Keratinocyte (primary cell): ENCODE results near the gene TTC28. TPM values are rescaled to one million over a fixed set of nuclear protein-coding genes. Genes with fewer than 3 reads are reported as not detected.

Experiments
- DNase-seq: peaks from one replicate; pipeline ENCODE4 v3.0.0-alpha.2; 2011; ENCODE audit warnings: low read depth, missing footprints, low spot score
- FAIRE-seq: peaks from 2 replicates; lab custom pipeline; 2011; peaks lifted over from hg19 to GRCh38; lab: Jason Lieb, UNC
- H2AFZ ChIP-seq: 2 replicates; pipeline ENCODE4 v1.6.0; 2012; ENCODE audit warnings: low read length, control low read depth, inconsistent platforms; ENCODE audit not compliant: control insufficient read depth
- H3K27ac ChIP-seq: 2 replicates; pipeline ENCODE4 v1.5.1; 2011; ENCODE audit warnings: low read length; ENCODE audit not compliant: control insufficient read depth, insufficient read depth
- H3K27me3 ChIP-seq: 3 replicates; pipeline ENCODE4 v1.6.0; 2011; ENCODE audit warnings: low read length; ENCODE audit not compliant: control insufficient read depth, insufficient read depth; ENCODE audit errors: extremely low read depth
- H3K36me3 ChIP-seq, 2 experiments: 2 replicates in 1 of 2; 3 replicates in 1 of 2; pipeline ENCODE4 v1.5.1; 2011; ENCODE audit warnings: low read length in 2 of 2, mild to moderate bottlenecking in 1 of 2; ENCODE audit not compliant: control insufficient read depth in 2 of 2, insufficient read depth in 2 of 2; ENCODE audit errors: extremely low read depth in 1 of 2
- H3K4me1 ChIP-seq: 3 replicates; pipeline ENCODE4 v1.5.1; 2011; ENCODE audit warnings: low read length; ENCODE audit not compliant: control insufficient read depth, insufficient read depth; ENCODE audit errors: extremely low read depth
- H3K4me2 ChIP-seq: 3 replicates; pipeline ENCODE4 v1.6.0; 2011; ENCODE audit warnings: low read depth, low read length; ENCODE audit not compliant: control insufficient read depth, insufficient read depth; ENCODE audit errors: extremely low read depth
- H3K4me3 ChIP-seq, 3 experiments: fragments of 200-600 bp in 1 of 3; sonication (generic) in 1 of 3; 2 replicates in 2 of 3; 3 replicates in 1 of 3; pipeline ENCODE4 v1.5.1; 2011 to 2016; ENCODE audit warnings: low read length in 3 of 3, mild to moderate bottlenecking in 3 of 3, control low read depth in 2 of 3, inconsistent platforms in 1 of 3, low read depth in 1 of 3, mixed read lengths in 1 of 3, mixed run types in 1 of 3, moderate library complexity in 1 of 3; ENCODE audit not compliant: control insufficient read depth in 2 of 3, insufficient read depth in 2 of 3; ENCODE audit errors: extremely low read depth in 1 of 3
- H3K79me2 ChIP-seq: 2 replicates; pipeline ENCODE4 v1.6.0; 2012; ENCODE audit warnings: low read length; ENCODE audit not compliant: control insufficient read depth, insufficient read depth
- H3K9ac ChIP-seq: 3 replicates; pipeline ENCODE4 v1.6.0; 2011; ENCODE audit warnings: low read length; ENCODE audit not compliant: control insufficient read depth, insufficient read depth; ENCODE audit errors: extremely low read depth
- H3K9me1 ChIP-seq: 3 replicates; pipeline ENCODE4 v1.6.0; 2011; ENCODE audit warnings: low read length; ENCODE audit not compliant: control insufficient read depth, insufficient read depth; ENCODE audit errors: extremely low read depth
- H3K9me3 ChIP-seq: 2 replicates; pipeline ENCODE4 v1.5.1; 2012; ENCODE audit warnings: low read depth, low read length; ENCODE audit not compliant: control insufficient read depth
- H4K20me1 ChIP-seq: 3 replicates; pipeline ENCODE4 v1.6.0; 2011; ENCODE audit warnings: low read length; ENCODE audit not compliant: control insufficient read depth, insufficient read depth; ENCODE audit errors: extremely low read depth
- EZH2 ChIP-seq: IDR thresholded peaks from one replicate; pipeline ENCODE4 v1.6.1; 2012; ENCODE audit warnings: inconsistent platforms, mild to moderate bottlenecking, low read length, moderate library complexity
- dilution Hi-C: fragments of 300-500 bp; cut with MboI; formaldehyde crosslinking; loops from one replicate; pipeline ENCODE4 v1.7.0; 2020; ENCODE audit warnings: low sequenced_read_pairs; ENCODE audit not compliant: extremely low pct_ligation_motif_present
- polyA plus RNA-seq, 5 experiments: library from polyadenylated mRNA; depleted of rRNA in 3 of 5; stranded (reverse) in 3 of 5; stranded (forward) in 1 of 5; unstranded in 1 of 5; fragments of >200 nt; gene quantifications; 1 replicate in 1 of 5; 2 replicates in 3 of 5; 3 replicates in 1 of 5; pipeline versions ENCODE4 v1.2.1 to v1.2.3, GENCODE V29; 2011 to 2012; ENCODE audit warnings: missing spikeins in 2 of 5, low read depth in 1 of 5, low replicate concordance in 1 of 5
- TF ChIP-seq, protein P1 (sequence below), 3 experiments: IDR thresholded peaks in 1 of 3; conservative IDR thresholded peaks in 1 of 3; optimal IDR thresholded peaks in 1 of 3; 2 replicates in 2 of 3; 3 replicates in 1 of 3; pipeline versions ENCODE3 to v1.5.1; 2011; ENCODE audit warnings: low read length in 3 of 3, mild to moderate bottlenecking in 3 of 3, moderate library complexity in 2 of 3, control low read depth in 1 of 3, inconsistent platforms in 1 of 3; ENCODE audit not compliant: insufficient read depth in 2 of 3; ENCODE audit errors: extremely low read depth in 1 of 3

Gene TTC28
- polyA plus RNA-seq, 1 donor (not counting 4 experiments of a cell fraction or from before 2014, with no cell fraction given): 0.66 TPM

DNA sequence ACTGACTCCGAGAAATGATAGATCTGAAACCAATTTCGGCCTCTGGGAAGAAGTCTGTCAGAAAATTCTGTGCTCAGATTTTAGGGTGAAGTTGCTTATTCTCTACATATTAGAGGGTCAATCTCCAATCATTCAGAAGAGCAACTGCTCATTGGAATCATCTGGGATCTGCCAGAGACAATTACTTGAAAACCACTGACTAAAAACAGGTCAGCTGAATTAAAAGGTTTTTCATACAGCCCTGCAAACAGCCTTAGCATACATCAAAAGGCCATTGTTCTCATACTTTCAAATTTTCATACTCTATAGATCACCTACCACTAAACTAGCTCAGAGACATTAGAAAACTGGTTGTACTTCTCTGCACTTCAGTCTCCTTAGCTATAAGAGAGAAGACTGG is 470.9 kb downstream of the TTC28 start:
- no peaks in the 10 kb centered on the region for H3K9me1 ChIP-seq
- no peak overlapping the region for H3K4me2 ChIP-seq
- H3K36me3 ChIP-seq: no peaks in the 10 kb centered on the region
- H3K4me3 ChIP-seq: no peak overlapping the region
- DNase-seq (no peak), FAIRE-seq (no peak)
- H2AFZ ChIP-seq: no peak overlapping the region
- H3K9me3 ChIP-seq: no peaks in the 10 kb centered on the region
- H3K79me2 ChIP-seq: no peaks in the 10 kb centered on the region
- H3K27me3 ChIP-seq: no peaks in the 10 kb centered on the region
- dilution Hi-C loops: no loop called here
- no peaks in the 10 kb centered on the region for H4K20me1 ChIP-seq
- TF ChIP-seq EZH2: no peak
- TF ChIP-seq, protein P1, sequence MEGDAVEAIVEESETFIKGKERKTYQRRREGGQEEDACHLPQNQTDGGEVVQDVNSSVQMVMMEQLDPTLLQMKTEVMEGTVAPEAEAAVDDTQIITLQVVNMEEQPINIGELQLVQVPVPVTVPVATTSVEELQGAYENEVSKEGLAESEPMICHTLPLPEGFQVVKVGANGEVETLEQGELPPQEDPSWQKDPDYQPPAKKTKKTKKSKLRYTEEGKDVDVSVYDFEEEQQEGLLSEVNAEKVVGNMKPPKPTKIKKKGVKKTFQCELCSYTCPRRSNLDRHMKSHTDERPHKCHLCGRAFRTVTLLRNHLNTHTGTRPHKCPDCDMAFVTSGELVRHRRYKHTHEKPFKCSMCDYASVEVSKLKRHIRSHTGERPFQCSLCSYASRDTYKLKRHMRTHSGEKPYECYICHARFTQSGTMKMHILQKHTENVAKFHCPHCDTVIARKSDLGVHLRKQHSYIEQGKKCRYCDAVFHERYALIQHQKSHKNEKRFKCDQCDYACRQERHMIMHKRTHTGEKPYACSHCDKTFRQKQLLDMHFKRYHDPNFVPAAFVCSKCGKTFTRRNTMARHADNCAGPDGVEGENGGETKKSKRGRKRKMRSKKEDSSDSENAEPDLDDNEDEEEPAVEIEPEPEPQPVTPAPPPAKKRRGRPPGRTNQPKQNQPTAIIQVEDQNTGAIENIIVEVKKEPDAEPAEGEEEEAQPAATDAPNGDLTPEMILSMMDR (optimal IDR thresholded peaks at IDR 0.05 in 1 of 3, IDR thresholded peaks at IDR 0.05 in 1 of 3, conservative IDR thresholded peaks at IDR 0.05 in 1 of 3; ENCODE audit: extremely low read depth in 1 of 3, insufficient read depth in 2 of 3, low read length in 3 of 3): no peak
- H3K9ac ChIP-seq: no peak overlapping the region
- H3K4me1 ChIP-seq: no peaks in the 10 kb centered on the region
- H3K27ac ChIP-seq: no peak overlapping the region

DNA sequence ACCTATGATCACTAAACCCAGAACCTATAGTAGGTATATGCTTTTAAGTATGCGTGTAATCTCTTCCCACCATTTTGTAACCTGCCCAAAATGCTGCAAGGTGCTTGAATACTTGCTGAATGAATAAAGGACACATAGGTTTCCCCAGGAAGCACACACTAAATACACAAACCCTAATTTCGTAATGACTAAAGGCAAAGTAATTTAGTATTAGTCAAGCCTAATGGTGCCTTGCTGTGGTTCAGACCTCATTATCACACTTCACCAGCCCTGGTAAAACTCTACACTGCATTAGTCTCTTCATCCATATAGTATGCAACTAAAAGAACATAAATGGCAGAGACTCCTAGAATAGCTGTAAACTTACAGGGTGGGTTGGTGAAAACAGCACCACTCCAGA is 471.6 kb downstream of the TTC28 start:
- DNase-seq (no peak), FAIRE-seq (no peak)
- TF ChIP-seq, protein P1 (optimal IDR thresholded peaks at IDR 0.05 in 1 of 3, IDR thresholded peaks at IDR 0.05 in 1 of 3, conservative IDR thresholded peaks at IDR 0.05 in 1 of 3; ENCODE audit: extremely low read depth in 1 of 3, insufficient read depth in 2 of 3, low read length in 3 of 3): no peak
- no peak for TF ChIP-seq EZH2
- Histone ChIP-seq H3K4me3 (no peak overlapping the region), H3K36me3 (no peaks in the 10 kb centered on the region), H3K9me3 (no peaks in the 10 kb centered on the region), H3K4me1 (no peaks in the 10 kb centered on the region), H4K20me1 (no peaks in the 10 kb centered on the region), H2AFZ (no peak overlapping the region), H3K79me2 (no peaks in the 10 kb centered on the region), H3K27me3 (no peaks in the 10 kb centered on the region), H3K9me1 (no peaks in the 10 kb centered on the region), H3K9ac (no peak overlapping the region), H3K27ac (no peak overlapping the region), H3K4me2 (no peak overlapping the region)
- dilution Hi-C loops: no loop called here
